PFSK-1 (cell line): Measurements from ENCODE around the gene TTL.

Source experiments
- POLR2AphosphoS5 ChIP-seq: IDR thresholded peaks from 2 replicates; pipeline ENCODE4 v1.6.1; 2012; ENCODE audit warnings: low read depth, mild to moderate bottlenecking, control low read depth, low read length, moderate library complexity
- TAF1 ChIP-seq: IDR thresholded peaks from 2 replicates; pipeline ENCODE4 v1.6.1; 2012; ENCODE audit warnings: low read length, control low read depth, borderline replicate concordance; ENCODE audit not compliant: insufficient read depth
- TF ChIP-seq, protein P1 (sequence below), 2 experiments: IDR thresholded peaks; 2 replicates each; pipeline versions ENCODE4 v1.6.1 to v1.8.0; 2011 to 2012; ENCODE audit warnings: low read depth in 2 of 2, low read length in 2 of 2, control low read depth in 1 of 2, inconsistent platforms in 1 of 2, mild to moderate bottlenecking in 1 of 2, moderate library complexity in 1 of 2; ENCODE audit not compliant: insufficient read depth in 1 of 2

DNA sequence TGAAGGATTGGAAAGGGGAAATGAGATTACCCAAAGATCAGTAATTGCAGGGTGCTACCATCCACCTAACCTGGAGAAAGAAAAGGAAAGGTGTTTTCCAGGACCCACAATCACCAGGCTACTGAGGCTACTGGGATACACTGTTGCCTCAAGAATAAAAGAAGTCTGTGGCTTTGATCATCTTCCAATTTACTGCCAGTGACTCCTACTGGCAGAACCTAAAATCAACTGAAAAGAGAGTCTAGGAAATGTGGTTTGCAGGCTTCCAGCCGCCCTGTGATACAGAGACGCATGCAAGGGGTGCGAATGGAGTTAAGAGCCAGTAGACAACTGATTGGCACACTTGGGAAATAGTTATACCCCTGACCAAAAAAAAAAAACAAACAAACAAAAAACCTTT lies 16.6 kb upstream of the TTL start:
- no peak for TF ChIP-seq TAF1
- TF ChIP-seq POLR2AphosphoS5, result no peak
- TF ChIP-seq, protein P1, sequence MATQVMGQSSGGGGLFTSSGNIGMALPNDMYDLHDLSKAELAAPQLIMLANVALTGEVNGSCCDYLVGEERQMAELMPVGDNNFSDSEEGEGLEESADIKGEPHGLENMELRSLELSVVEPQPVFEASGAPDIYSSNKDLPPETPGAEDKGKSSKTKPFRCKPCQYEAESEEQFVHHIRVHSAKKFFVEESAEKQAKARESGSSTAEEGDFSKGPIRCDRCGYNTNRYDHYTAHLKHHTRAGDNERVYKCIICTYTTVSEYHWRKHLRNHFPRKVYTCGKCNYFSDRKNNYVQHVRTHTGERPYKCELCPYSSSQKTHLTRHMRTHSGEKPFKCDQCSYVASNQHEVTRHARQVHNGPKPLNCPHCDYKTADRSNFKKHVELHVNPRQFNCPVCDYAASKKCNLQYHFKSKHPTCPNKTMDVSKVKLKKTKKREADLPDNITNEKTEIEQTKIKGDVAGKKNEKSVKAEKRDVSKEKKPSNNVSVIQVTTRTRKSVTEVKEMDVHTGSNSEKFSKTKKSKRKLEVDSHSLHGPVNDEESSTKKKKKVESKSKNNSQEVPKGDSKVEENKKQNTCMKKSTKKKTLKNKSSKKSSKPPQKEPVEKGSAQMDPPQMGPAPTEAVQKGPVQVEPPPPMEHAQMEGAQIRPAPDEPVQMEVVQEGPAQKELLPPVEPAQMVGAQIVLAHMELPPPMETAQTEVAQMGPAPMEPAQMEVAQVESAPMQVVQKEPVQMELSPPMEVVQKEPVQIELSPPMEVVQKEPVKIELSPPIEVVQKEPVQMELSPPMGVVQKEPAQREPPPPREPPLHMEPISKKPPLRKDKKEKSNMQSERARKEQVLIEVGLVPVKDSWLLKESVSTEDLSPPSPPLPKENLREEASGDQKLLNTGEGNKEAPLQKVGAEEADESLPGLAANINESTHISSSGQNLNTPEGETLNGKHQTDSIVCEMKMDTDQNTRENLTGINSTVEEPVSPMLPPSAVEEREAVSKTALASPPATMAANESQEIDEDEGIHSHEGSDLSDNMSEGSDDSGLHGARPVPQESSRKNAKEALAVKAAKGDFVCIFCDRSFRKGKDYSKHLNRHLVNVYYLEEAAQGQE (IDR thresholded peaks at IDR 0.05; ENCODE audit: insufficient read depth in 1 of 2, low read depth in 2 of 2, low read length in 2 of 2), result no peak
